Activated B cell treated with CpG ODN at 0.5 μM for 24 hours (primary cell): ENCODE data around the gene GUCY1A2. TPM values are rescaled to one million over a fixed set of nuclear protein-coding genes. Genes with fewer than 3 reads are reported as not detected.

Source experiments
- ATAC-seq: fragments of 200-7000 bp; cut with Tn5 transposase; one replicate; pipeline ENCODE4 v1.10.0; 2021; ENCODE audit warnings: low read depth, mild to moderate bottlenecking, moderate library complexity
- CTCF ChIA-PET: fragments of 350-600 bp; sonication (Branson Sonifier 250); formaldehyde crosslinking; loops from one replicate; lab custom pipeline; 2021; ENCODE audit warnings: antibody characterized with exemption; lab: Charles Lee
- POLR2A ChIA-PET: fragments of 350-600 bp; sonication (Branson Sonifier 250); formaldehyde crosslinking; loops from one replicate; lab custom pipeline; 2021; ENCODE audit warnings: antibody characterized with exemption; lab: Charles Lee
- DNase-seq: peaks from one replicate; pipeline ENCODE4 v3.0.0; 2022
- H3K27ac Mint-ChIP-seq: one replicate; pipeline ENCODE4 v1.8.0; 2020; ENCODE audit warnings: mixed read lengths
- H3K27me3 Mint-ChIP-seq: one replicate; pipeline ENCODE4 v1.8.0; 2021; ENCODE audit warnings: mixed read lengths
- H3K36me3 Mint-ChIP-seq: one replicate; pipeline ENCODE4 v1.8.0; 2021; ENCODE audit warnings: low read depth, mixed read lengths
- H3K4me1 Mint-ChIP-seq: one replicate; pipeline ENCODE4 v1.8.0; 2021; ENCODE audit warnings: mixed read lengths
- H3K4me3 Mint-ChIP-seq: one replicate; pipeline ENCODE4 v1.8.0; 2020; ENCODE audit warnings: mild to moderate bottlenecking, mixed read lengths
- H3K9me3 Mint-ChIP-seq: one replicate; pipeline ENCODE4 v1.8.0; 2020; ENCODE audit warnings: mixed read lengths
- CTCF ChIP-seq: fragments of 200-600 bp; IDR thresholded peaks from one replicate; pipeline ENCODE4 v1.8.0; 2022; ENCODE audit warnings: antibody characterized with exemption, mild to moderate bottlenecking
- intact Hi-C: fragments of 100-400 bp; cut with micrococcal nuclease; formaldehyde crosslinking; loops from one replicate; pipeline ENCODE4 v1.15.1; 2024
- total RNA-seq: library from RNA; stranded (reverse); gene quantifications from 2 replicates; pipeline ENCODE4 v1.2.3, GENCODE V29; 2022

GUCY1A2 gene
- total RNA-seq, 1 donor from 2014 or later = not detected

- no peaks in the 10 kb centered on the region for H3K4me1 Mint-ChIP-seq
- H3K36me3 Mint-ChIP-seq = no peaks in the 10 kb centered on the region
- H3K27ac Mint-ChIP-seq = no peak overlapping the region
- no peak for ATAC-seq
- H3K4me3 Mint-ChIP-seq = no peak overlapping the region
- no peaks in the 10 kb centered on the region for H3K9me3 Mint-ChIP-seq
- intact Hi-C loops = no loop called here
- peaks cover 1% of the 10 kb centered on the region for H3K27me3 Mint-ChIP-seq
- DNase-seq = no peak
- ChIA-PET CTCF (no interaction called here), POLR2A (no interaction called here)
- TF ChIP-seq CTCF = no peak
Observed at GRCh38 chr11:106998116-106998915, 20.0 kb downstream of the GUCY1A2 start.

- H3K27ac Mint-ChIP-seq = no peak overlapping the region
- ChIA-PET CTCF (no interaction called here), POLR2A (no interaction called here)
- ATAC-seq (no peak), DNase-seq (no peak)
- no peaks in the 10 kb centered on the region for H3K36me3 Mint-ChIP-seq
- no peak overlapping the region for H3K4me3 Mint-ChIP-seq
- H3K4me1 Mint-ChIP-seq = no peaks in the 10 kb centered on the region
- TF ChIP-seq CTCF = no peak
- intact Hi-C loops = no loop called here
- H3K27me3 Mint-ChIP-seq = no peaks in the 10 kb centered on the region
- H3K9me3 Mint-ChIP-seq = peaks cover 2% of the 10 kb centered on the region
Observed at GRCh38 chr11:106997227-106997626, 21.0 kb downstream of the GUCY1A2 start.

GRCh38 chr11:106996691-106997090, 21.6 kb downstream of the GUCY1A2 start:
- Mint-ChIP-seq H3K4me1 (no peaks in the 10 kb centered on the region), H3K4me3 (no peak overlapping the region), H3K36me3 (no peaks in the 10 kb centered on the region), H3K27me3 (no peaks in the 10 kb centered on the region), H3K9me3 (peaks cover 2% of the 10 kb centered on the region), H3K27ac (no peak overlapping the region)
- CTCF ChIA-PET = no interaction called here
- DNase-seq (no peak), ATAC-seq (no peak)
- intact Hi-C loops = no loop called here
- TF ChIP-seq CTCF = no peak
- POLR2A ChIA-PET = no interaction called here

- H3K27me3 Mint-ChIP-seq = no peaks in the 10 kb centered on the region
- no peak overlapping the region for H3K27ac Mint-ChIP-seq
- no peak for ATAC-seq
- TF ChIP-seq CTCF = no peak
- CTCF ChIA-PET = no interaction called here
- POLR2A ChIA-PET = no interaction called here
- no peak overlapping the region for H3K4me3 Mint-ChIP-seq
- no peak for DNase-seq
- intact Hi-C loops = no loop called here
- no peaks in the 10 kb centered on the region for H3K4me1 Mint-ChIP-seq
- H3K9me3 Mint-ChIP-seq = peaks cover 2% of the 10 kb centered on the region
- H3K36me3 Mint-ChIP-seq = no peaks in the 10 kb centered on the region
Observed at GRCh38 chr11:106990331-106990730, 27.9 kb downstream of the GUCY1A2 start.

- TF ChIP-seq CTCF = no peak
- intact Hi-C loops = no loop called here
- DNase-seq = no peak
- Mint-ChIP-seq H3K4me1 (no peaks in the 10 kb centered on the region), H3K9me3 (peaks cover 2% of the 10 kb centered on the region), H3K27ac (no peak overlapping the region), H3K36me3 (no peaks in the 10 kb centered on the region), H3K27me3 (no peaks in the 10 kb centered on the region), H3K4me3 (no peak overlapping the region)
- ChIA-PET CTCF (no interaction called here), POLR2A (no interaction called here)
- no peak for ATAC-seq
Observed at GRCh38 chr11:106989078-106989455, 29.2 kb downstream of the GUCY1A2 start.
